ENCODE measurements around the gene BIN1. TPM values are rescaled to one million over a fixed set of nuclear protein-coding genes. Genes with fewer than 3 reads are reported as not detected.

Gene BIN1
- total RNA-seq, 1 donor from 2014 or later, result 26.9 TPM

DNA sequence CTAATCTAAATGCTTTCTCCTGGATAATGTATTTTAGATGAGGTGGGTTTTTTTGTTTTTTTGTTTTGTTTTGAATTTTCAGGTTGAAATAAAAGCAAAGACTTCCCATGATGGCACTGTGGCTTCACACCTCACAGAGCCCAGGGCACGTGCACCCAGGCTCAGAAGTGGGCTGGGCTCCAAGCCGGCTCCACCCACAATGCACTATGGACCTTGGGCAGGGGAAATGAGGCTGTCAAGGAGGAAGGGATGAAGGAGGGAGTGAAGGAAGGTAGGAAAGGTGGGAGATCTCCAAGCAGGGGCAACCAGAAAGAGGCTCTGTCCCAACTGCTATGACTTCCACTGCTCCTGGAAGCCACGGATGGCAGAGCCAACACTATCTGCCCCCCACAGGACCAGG, 60.4 kb downstream of the BIN1 start:
- peaks cover 6% of the 10 kb centered on the region for H3K4me1 Mint-ChIP-seq

DNA sequence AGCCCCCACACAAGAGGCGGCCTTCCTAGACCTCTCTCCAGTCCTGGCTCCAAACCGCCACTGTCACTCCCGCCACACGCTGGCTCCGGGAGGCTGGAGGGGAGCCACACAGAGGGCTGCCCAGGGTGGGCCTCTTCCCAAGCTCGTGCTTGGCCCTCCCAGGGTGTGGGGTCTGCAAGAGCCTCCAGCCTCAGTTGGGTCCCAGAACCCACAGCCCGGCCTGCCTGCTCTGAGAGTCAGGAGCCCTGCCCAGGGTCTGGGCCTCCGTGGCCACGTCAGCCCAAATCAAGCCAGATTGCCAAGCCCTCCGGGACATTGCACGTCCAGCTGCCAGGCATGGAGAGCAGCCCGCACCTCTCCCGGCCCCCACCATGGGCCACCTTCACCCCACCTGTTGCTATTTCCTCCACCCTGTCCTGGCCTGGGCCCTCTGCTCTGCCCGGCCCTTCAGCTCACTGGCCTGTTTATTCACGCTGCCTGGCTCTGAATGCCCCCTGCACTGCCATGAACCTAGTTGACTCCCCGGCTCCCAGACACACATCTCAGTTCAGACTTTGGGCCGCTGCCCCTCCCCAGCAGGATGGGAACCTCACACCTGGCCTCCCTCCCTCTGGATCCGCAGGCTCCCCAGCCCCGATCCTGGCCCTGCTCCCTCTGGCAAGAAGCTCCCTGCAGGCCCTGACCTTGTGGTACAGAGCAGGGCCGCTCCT, 61.0 kb downstream of the BIN1 start:
- H3K9me3 ChIP-seq (ENCODE audit: low read depth), result no peaks in the 10 kb centered on the region
- no peak overlapping the region for H2AFZ ChIP-seq (replicated peaks)
- Mint-ChIP-seq H3K27me3 (ENCODE audit: insufficient read depth, low read depth) (peaks cover 4% of the 10 kb centered on the region), H3K36me3 (no peaks in the 10 kb centered on the region), H3K9me3 (no peaks in the 10 kb centered on the region), H3K27ac (no peak overlapping the region), H3K4me1 (peaks cover 6% of the 10 kb centered on the region), H3K4me3 (no peak overlapping the region)
- H3K9ac ChIP-seq, result no peak overlapping the region
- no peaks in the 10 kb centered on the region for H3K4me1 ChIP-seq
- no peak overlapping the region for H3K4me3 ChIP-seq
- no peaks in the 10 kb centered on the region for H3K79me2 ChIP-seq (ENCODE audit: low read depth)
- no peak overlapping the region for H3K27ac ChIP-seq
- DNase-seq (ENCODE audit: low spot score), result no peak
- TF ChIP-seq EZH2phosphoT487 (IDR thresholded peaks at IDR 0.05) (no peak), CTCF (IDR thresholded peaks at IDR 0.05) (no peak), EZH2 (IDR thresholded peaks at IDR 0.05) (no peak)
- H4K20me1 ChIP-seq (ENCODE audit: low read depth), result no peaks in the 10 kb centered on the region
- no peaks in the 10 kb centered on the region for H3K27me3 ChIP-seq
- H3K36me3 ChIP-seq, result no peaks in the 10 kb centered on the region
- H3F3A ChIP-seq (ENCODE audit: low read depth), result peaks cover 10% of the 10 kb centered on the region
- no peak overlapping the region for H3K4me2 ChIP-seq

More for the DNA sequence above, 60.4 kb downstream of the BIN1 start:
- no peak overlapping the region for H2AFZ ChIP-seq (replicated peaks)
- no peaks in the 10 kb centered on the region for H3K9me3 Mint-ChIP-seq
- peaks cover 10% of the 10 kb centered on the region for H3F3A ChIP-seq (ENCODE audit: low read depth)
- H3K4me3 ChIP-seq, result no peak overlapping the region
- H3K4me3 Mint-ChIP-seq, result no peak overlapping the region
- H3K36me3 ChIP-seq, result no peaks in the 10 kb centered on the region
- H3K9ac ChIP-seq, result no peak overlapping the region
- TF ChIP-seq EZH2phosphoT487 (IDR thresholded peaks at IDR 0.05) (no peak), CTCF (IDR thresholded peaks at IDR 0.05) (no peak), EZH2 (IDR thresholded peaks at IDR 0.05) (no peak)
- H3K4me2 ChIP-seq, result no peak overlapping the region
- H3K36me3 Mint-ChIP-seq, result no peaks in the 10 kb centered on the region
- H3K9me3 ChIP-seq (ENCODE audit: low read depth), result no peaks in the 10 kb centered on the region
- no peaks in the 10 kb centered on the region for H3K27me3 ChIP-seq
- H3K27ac ChIP-seq, result no peak overlapping the region
- H3K79me2 ChIP-seq (ENCODE audit: low read depth), result no peaks in the 10 kb centered on the region
- DNase-seq (ENCODE audit: low spot score), result no peak
- no peak overlapping the region for H3K27ac Mint-ChIP-seq
- no peaks in the 10 kb centered on the region for H4K20me1 ChIP-seq (ENCODE audit: low read depth)
- H3K27me3 Mint-ChIP-seq (ENCODE audit: insufficient read depth, low read depth), result peaks cover 4% of the 10 kb centered on the region
- H3K4me1 ChIP-seq, result no peaks in the 10 kb centered on the region

DNA sequence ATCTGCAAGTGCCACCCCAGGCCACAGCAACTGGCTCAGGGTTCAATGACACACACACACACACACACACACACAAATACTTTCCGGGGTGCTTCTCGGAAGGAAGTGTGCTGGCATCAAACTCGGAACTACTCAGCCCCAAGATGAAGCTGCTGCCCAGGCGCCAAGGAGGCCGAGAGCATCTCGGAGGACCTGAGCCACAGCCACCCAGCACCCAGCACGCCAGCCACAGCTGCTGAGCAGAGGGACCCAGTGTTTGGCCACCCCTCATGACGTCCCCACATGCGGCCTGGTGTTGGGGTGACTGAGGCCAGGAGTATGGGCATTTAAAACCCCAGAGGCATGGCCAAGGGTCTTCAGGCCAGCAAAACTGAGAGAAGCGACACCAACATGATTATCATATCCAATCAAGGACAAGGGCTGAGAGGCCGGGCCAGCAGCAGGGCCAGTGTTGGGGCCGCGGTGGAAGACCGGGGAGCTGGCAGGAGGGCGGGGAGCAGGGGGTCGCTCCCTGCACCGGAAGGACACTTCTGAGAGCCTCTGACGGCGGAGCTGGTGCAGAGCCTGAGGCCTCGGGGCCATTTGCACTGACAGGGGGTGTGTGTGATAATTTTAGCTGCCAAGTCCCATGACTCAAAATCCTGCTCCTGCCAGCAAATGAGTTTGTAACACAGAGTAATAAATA, 61.8 kb downstream of the BIN1 start:
- Histone ChIP-seq H3K4me3 (no peak overlapping the region), H3K9ac (no peak overlapping the region), H3K27me3 (no peaks in the 10 kb centered on the region), H3F3A (ENCODE audit: low read depth) (peaks cover 10% of the 10 kb centered on the region), H2AFZ (replicated peaks) (no peak overlapping the region), H3K4me2 (no peak overlapping the region), H3K4me1 (no peaks in the 10 kb centered on the region), H3K9me3 (ENCODE audit: low read depth) (no peaks in the 10 kb centered on the region), H3K36me3 (no peaks in the 10 kb centered on the region), H4K20me1 (ENCODE audit: low read depth) (no peaks in the 10 kb centered on the region), H3K27ac (no peak overlapping the region), H3K79me2 (ENCODE audit: low read depth) (no peaks in the 10 kb centered on the region)
- Mint-ChIP-seq H3K27me3 (ENCODE audit: insufficient read depth, low read depth) (peaks cover 2% of the 10 kb centered on the region), H3K4me1 (peaks cover 6% of the 10 kb centered on the region), H3K9me3 (peaks cover under 1% of the 10 kb centered on the region), H3K36me3 (no peaks in the 10 kb centered on the region), H3K4me3 (no peak overlapping the region), H3K27ac (no peak overlapping the region)
- TF ChIP-seq EZH2 (IDR thresholded peaks at IDR 0.05), result no peak
- TF ChIP-seq CTCF (IDR thresholded peaks at IDR 0.05), result no peak
- no peak for TF ChIP-seq EZH2phosphoT487 (IDR thresholded peaks at IDR 0.05)
- DNase-seq (ENCODE audit: low spot score), result no peak

Data from neural progenitor cell (in vitro differentiated cells).